ENCODE results near the gene NFIA.

The NFIA gene

GRCh38 chr1:61290525-61290924, 208.2 kb downstream of the NFIA start:
- no peak overlapping the region for H3K4me3 ChIP-seq (ENCODE audit: control insufficient read depth, low read depth, low read length)
- no peak for TF ChIP-seq CTCF (IDR thresholded peaks at IDR 0.05; ENCODE audit: control insufficient read depth, insufficient read depth, low read depth, low read length, missing control alignments)
- DNase-seq (ENCODE audit: low read depth) = no peak

- DNase-seq (ENCODE audit: low read depth) = no peak
These were observed 210.8 kb downstream of the NFIA start for GRCh38 chr1:61293197-61293596.

DNA sequence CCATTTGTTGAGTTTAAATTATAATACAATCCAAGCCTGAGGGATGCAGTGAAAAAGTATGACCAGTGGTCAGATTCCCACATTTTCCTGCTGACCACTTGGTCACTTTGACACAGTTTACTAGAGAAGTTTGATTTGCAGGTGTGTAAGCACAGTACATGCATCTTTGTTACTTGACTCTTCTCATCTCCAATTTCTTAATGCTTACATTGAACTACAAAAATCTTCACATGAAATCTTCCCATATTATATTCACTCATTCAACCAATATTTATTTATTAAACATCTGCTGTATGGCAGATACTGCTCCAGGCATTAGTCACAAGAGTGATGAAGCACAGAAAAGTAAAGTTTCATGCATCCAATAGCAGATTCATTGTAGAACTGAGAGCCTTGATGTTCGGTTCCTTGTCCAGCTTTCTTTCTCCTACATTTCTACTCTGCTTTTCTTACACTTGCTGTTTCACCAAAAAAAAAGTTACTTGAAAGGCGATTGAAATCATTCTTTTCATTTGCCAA, 211.7 kb downstream of the NFIA start:
- H3K4me3 ChIP-seq (ENCODE audit: control insufficient read depth, low read depth, low read length) = no peak overlapping the region
- TF ChIP-seq CTCF (IDR thresholded peaks at IDR 0.05; ENCODE audit: control insufficient read depth, insufficient read depth, low read depth, low read length, missing control alignments) = no peak
- DNase-seq (ENCODE audit: low read depth) = no peak

More at GRCh38 chr1:61293197-61293596, 210.8 kb downstream of the NFIA start:
- no peak overlapping the region for H3K4me3 ChIP-seq (ENCODE audit: control insufficient read depth, low read depth, low read length)
- no peak for TF ChIP-seq CTCF (IDR thresholded peaks at IDR 0.05; ENCODE audit: control insufficient read depth, insufficient read depth, low read depth, low read length, missing control alignments)

DNA sequence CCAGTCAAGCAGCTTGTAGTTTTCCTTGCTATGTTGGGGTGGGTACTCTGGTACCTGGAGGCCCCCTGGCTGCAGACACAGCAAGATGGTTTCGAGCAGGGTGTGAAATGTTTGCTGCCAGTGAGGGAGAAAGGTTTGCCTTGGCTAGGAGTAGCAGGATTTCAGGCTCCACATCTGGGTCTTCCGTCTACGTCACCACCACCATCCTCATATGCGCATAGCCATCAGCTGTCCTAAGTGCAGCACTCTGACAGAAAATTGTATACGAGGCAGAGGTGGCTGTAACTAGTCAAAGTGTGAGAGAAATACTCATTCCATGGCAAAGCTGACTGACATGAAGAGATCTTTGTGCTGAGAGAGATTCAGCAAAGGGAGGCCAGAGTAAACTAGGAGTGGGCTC, 212.6 kb downstream of the NFIA start:
- no peak for DNase-seq (ENCODE audit: low read depth)
- no peak for TF ChIP-seq CTCF (IDR thresholded peaks at IDR 0.05; ENCODE audit: control insufficient read depth, insufficient read depth, low read depth, low read length, missing control alignments)
- no peak overlapping the region for H3K4me3 ChIP-seq (ENCODE audit: control insufficient read depth, low read depth, low read length)

GRCh38 chr1:61295818-61296537, 213.6 kb downstream of the NFIA start:
- no peak overlapping the region for H3K4me3 ChIP-seq (ENCODE audit: control insufficient read depth, low read depth, low read length)
- DNase-seq (ENCODE audit: low read depth) = no peak
- TF ChIP-seq CTCF (IDR thresholded peaks at IDR 0.05; ENCODE audit: control insufficient read depth, insufficient read depth, low read depth, low read length, missing control alignments) = no peak

DNA sequence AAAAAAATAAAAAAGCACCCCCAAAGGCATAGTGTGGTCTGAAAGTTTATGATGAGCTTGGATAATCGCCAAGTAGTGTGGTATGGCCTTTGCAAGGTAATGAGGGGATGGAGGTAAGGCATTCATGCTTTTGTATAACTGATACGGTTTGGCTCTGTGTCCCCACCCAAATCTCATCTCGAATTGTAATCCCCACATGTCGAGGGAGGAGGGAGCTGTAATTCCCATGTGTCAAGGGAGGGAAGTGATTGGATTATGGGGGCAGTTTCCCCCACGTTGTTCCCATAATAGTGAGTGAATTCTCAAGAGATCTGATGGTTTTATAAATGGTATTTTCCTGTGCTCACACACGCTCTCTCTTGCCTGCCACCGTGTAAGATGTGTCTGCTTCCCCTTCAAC, 215.5 kb downstream of the NFIA start:
- no peak for TF ChIP-seq CTCF (IDR thresholded peaks at IDR 0.05; ENCODE audit: control insufficient read depth, insufficient read depth, low read depth, low read length, missing control alignments)
- DNase-seq (ENCODE audit: low read depth) = no peak
- no peak overlapping the region for H3K4me3 ChIP-seq (ENCODE audit: control insufficient read depth, low read depth, low read length)
